LNCAP (cell line): Measurements from ENCODE around the gene FEM1B.

Source experiments
- TF ChIP-seq, protein P1 (sequence below): fragments of 450-650 bp; IDR thresholded peaks from 2 replicates; pipeline ENCODE4 v1.5.1; 2017; ENCODE audit warnings: mild to moderate bottlenecking

FEM1B gene

DNA sequence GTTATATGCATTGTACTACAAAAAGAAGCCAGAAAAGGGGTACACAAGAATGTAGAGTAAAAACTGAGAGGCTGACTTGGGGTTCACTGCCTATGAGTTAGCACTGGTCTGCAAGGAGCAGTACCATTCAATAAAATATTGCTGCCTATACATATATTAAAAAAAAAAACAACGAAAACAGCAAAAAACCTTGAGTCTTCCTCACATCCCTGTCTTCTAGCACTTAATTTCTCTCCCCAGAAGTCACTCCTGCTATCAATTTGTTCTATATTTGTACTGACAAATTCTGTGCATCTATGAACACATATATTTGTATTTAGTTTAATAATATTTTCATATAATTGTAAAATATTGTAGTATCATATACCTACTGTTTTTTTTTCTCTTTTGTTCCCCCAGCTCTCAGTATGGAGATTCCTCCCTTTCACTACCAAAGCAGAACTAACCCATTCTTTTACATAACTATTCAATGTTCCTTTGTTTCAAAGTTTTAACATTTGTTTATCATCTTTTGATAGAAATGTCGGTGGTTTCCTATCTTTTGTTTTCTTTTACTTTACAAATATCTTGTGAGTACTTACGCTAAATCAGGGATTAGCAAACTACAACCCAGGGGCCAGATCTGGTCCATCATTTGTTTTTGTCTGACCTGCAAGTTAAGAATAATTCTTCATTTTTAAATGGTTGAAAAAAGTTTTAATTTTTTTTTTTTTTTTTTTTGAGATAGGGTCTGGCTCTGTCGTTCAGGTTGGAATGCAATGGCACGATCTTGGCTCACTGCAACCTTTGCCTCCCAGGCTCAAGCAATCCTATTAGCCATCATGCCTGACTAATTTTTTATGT lies 14.8 kb upstream of the FEM1B start:
- TF ChIP-seq, protein P1, sequence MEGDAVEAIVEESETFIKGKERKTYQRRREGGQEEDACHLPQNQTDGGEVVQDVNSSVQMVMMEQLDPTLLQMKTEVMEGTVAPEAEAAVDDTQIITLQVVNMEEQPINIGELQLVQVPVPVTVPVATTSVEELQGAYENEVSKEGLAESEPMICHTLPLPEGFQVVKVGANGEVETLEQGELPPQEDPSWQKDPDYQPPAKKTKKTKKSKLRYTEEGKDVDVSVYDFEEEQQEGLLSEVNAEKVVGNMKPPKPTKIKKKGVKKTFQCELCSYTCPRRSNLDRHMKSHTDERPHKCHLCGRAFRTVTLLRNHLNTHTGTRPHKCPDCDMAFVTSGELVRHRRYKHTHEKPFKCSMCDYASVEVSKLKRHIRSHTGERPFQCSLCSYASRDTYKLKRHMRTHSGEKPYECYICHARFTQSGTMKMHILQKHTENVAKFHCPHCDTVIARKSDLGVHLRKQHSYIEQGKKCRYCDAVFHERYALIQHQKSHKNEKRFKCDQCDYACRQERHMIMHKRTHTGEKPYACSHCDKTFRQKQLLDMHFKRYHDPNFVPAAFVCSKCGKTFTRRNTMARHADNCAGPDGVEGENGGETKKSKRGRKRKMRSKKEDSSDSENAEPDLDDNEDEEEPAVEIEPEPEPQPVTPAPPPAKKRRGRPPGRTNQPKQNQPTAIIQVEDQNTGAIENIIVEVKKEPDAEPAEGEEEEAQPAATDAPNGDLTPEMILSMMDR = no peak

GRCh38 chr15:68264282-68264681 lies 13.3 kb upstream of the FEM1B start:
- TF ChIP-seq, protein P1 = no peak

GRCh38 chr15:68265081-68265480 lies 12.5 kb upstream of the FEM1B start:
- TF ChIP-seq, protein P1 = no peak

- TF ChIP-seq, protein P1 = no peak
These were observed 11.9 kb upstream of the FEM1B start for GRCh38 chr15:68265674-68266073.

- TF ChIP-seq, protein P1 = no peak
These were observed 9.1 kb upstream of the FEM1B start for GRCh38 chr15:68268405-68268804.

- TF ChIP-seq, protein P1 = no peak
These were observed 5.6 kb upstream of the FEM1B start for GRCh38 chr15:68271854-68272471.

DNA sequence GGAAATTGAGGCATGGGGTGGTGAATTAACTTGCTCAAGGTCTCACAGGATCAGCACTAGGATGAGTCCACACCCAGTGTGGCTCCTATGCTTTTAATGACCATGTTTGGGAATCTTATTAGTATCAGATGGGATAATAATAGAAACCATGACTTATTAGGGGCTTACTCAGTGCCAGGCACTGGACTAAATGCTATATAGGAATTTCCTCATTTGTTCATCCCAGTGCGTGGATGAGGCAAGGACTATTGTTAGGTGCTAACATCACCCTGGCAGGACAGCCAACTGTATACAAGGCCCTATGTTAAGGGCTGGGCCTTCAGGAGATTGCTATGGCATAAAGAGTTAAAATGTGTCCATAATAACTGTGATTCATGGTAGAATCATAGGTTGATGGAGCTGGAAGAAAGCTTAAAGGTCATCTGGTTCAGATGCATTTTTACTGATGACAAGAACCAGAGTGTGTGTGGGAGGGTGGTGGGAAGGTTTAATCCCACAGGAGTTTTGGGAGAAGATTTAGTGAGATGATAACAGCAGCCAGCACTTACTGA lies 4.7 kb upstream of the FEM1B start:
- TF ChIP-seq, protein P1 = no peak
